SJCRH30 (cell line): ENCODE measurements around the gene BACH2. TPM values are rescaled to one million over a fixed set of nuclear protein-coding genes. Genes with fewer than 3 reads are reported as not detected.
A peak's percentile ranks its signal among the peaks of the same experiment; 100 is the strongest.

Experiments
- DNase-seq, 2 experiments: peaks; one replicate each; pipeline ENCODE4 v3.0.0-alpha.2; 2015 to 2020
- H3K27ac ChIP-seq: fragments of 250-450 bp; sonication (Bioruptor Pico); 2 replicates; pipeline ENCODE4 v1.5.1; 2020; ENCODE audit warnings: mild to moderate bottlenecking, moderate library complexity
- H3K27me3 ChIP-seq: fragments of 250-450 bp; sonication (Bioruptor Pico); 2 replicates; pipeline ENCODE4 v1.5.1; 2020; ENCODE audit warnings: mild to moderate bottlenecking, moderate library complexity
- H3K36me3 ChIP-seq: fragments of 250-450 bp; sonication (Bioruptor Pico); 2 replicates; pipeline ENCODE4 v1.5.1; 2020; ENCODE audit warnings: mild to moderate bottlenecking, moderate library complexity
- H3K4me1 ChIP-seq: fragments of 250-450 bp; sonication (Bioruptor Pico); 2 replicates; pipeline ENCODE4 v1.5.1; 2020; ENCODE audit warnings: mild to moderate bottlenecking, moderate library complexity
- H3K4me3 ChIP-seq: fragments of 250-450 bp; sonication (Bioruptor Pico); 2 replicates; pipeline ENCODE4 v1.5.1; 2020; ENCODE audit warnings: mild to moderate bottlenecking, moderate library complexity
- H3K9me3 ChIP-seq: fragments of 250-450 bp; sonication (Bioruptor Pico); replicated peaks from 2 replicates; pipeline ENCODE4 v1.5.1; 2020; ENCODE audit warnings: mild to moderate bottlenecking, moderate library complexity
- total RNA-seq: library from RNA; depleted of rRNA; stranded (reverse); fragments of >200 nt; shearing (Covaris generic); gene quantifications from 2 replicates; pipeline ENCODE4 v1.2.3, GENCODE V29; 2014

Gene BACH2
- total RNA-seq, 1 experiment from 2014 or later = 4.1 TPM

- DNase-seq = no peak
- Histone ChIP-seq H3K27ac (no peak overlapping the region), H3K36me3 (no peaks in the 10 kb centered on the region), H3K9me3 (no peaks in the 10 kb centered on the region), H3K4me3 (no peak overlapping the region), H3K27me3 (no peaks in the 10 kb centered on the region), H3K4me1 (peaks cover 4% of the 10 kb centered on the region)
Measured at GRCh38 chr6:90087106-90087833, 209.4 kb downstream of the BACH2 start.

- no peaks in the 10 kb centered on the region for H3K27me3 ChIP-seq
- peaks cover 4% of the 10 kb centered on the region for H3K4me1 ChIP-seq
- no peak overlapping the region for H3K27ac ChIP-seq
- DNase-seq = no peak
- H3K36me3 ChIP-seq = no peaks in the 10 kb centered on the region
- H3K9me3 ChIP-seq = no peaks in the 10 kb centered on the region
- H3K4me3 ChIP-seq = no peak overlapping the region
Measured at GRCh38 chr6:90086517-90086916, 210.1 kb downstream of the BACH2 start.

- no peak overlapping the region for H3K27ac ChIP-seq
- no peak overlapping the region for H3K4me3 ChIP-seq
- no peaks in the 10 kb centered on the region for H3K27me3 ChIP-seq
- DNase-seq = no peak
- H3K4me1 ChIP-seq = peaks cover 4% of the 10 kb centered on the region
- no peaks in the 10 kb centered on the region for H3K36me3 ChIP-seq
- H3K9me3 ChIP-seq = no peaks in the 10 kb centered on the region
Measured at GRCh38 chr6:90083891-90084290, 212.8 kb downstream of the BACH2 start.

- Histone ChIP-seq H3K4me1 (no peaks in the 10 kb centered on the region), H3K36me3 (no peaks in the 10 kb centered on the region), H3K9me3 (no peaks in the 10 kb centered on the region), H3K27me3 (no peaks in the 10 kb centered on the region), H3K27ac (no peak overlapping the region), H3K4me3 (no peak overlapping the region)
- no peak for DNase-seq
Measured at GRCh38 chr6:90082847-90083246, 213.8 kb downstream of the BACH2 start.

GRCh38 chr6:90080876-90081481 lies 215.7 kb downstream of the BACH2 start:
- no peaks in the 10 kb centered on the region for H3K36me3 ChIP-seq
- H3K4me3 ChIP-seq = no peak overlapping the region
- H3K27me3 ChIP-seq = no peaks in the 10 kb centered on the region
- no peak for DNase-seq
- H3K9me3 ChIP-seq = no peaks in the 10 kb centered on the region
- H3K4me1 ChIP-seq = 0 out of 2 replicates have a peak, but pooled peaks cover 3% of the 10 kb centered on the region
- no peak overlapping the region for H3K27ac ChIP-seq

- no peak overlapping the region for H3K4me3 ChIP-seq
- H3K36me3 ChIP-seq = no peaks in the 10 kb centered on the region
- no peak for DNase-seq
- no peaks in the 10 kb centered on the region for H3K9me3 ChIP-seq
- H3K27me3 ChIP-seq = no peaks in the 10 kb centered on the region
- H3K4me1 ChIP-seq = peaks cover 8% of the 10 kb centered on the region; the same call in 1 of the 2 replicates
- no peak overlapping the region for H3K27ac ChIP-seq
Measured at GRCh38 chr6:90079560-90080490, 216.8 kb downstream of the BACH2 start.

GRCh38 chr6:90078513-90079289 lies 217.9 kb downstream of the BACH2 start:
- Histone ChIP-seq H3K9me3 (no peaks in the 10 kb centered on the region), H3K4me1 (peaks cover 19% of the 10 kb centered on the region), H3K4me3 (no peak overlapping the region), H3K36me3 (no peaks in the 10 kb centered on the region), H3K27me3 (no peaks in the 10 kb centered on the region), H3K27ac (no peak overlapping the region)
- no peak for DNase-seq

GRCh38 chr6:90076511-90077415 lies 219.9 kb downstream of the BACH2 start:
- Histone ChIP-seq H3K27ac (no peak overlapping the region), H3K4me3 (no peak overlapping the region), H3K9me3 (no peaks in the 10 kb centered on the region), H3K36me3 (no peaks in the 10 kb centered on the region), H3K4me1 (peaks cover 34% of the 10 kb centered on the region), H3K27me3 (no peaks in the 10 kb centered on the region)
- DNase-seq = no peak

- no peak overlapping the region for H3K4me3 ChIP-seq
- H3K27ac ChIP-seq = peak overlapping the region; percentile 60
- DNase-seq = peak; percentile 41 to 76
- H3K27me3 ChIP-seq = no peaks in the 10 kb centered on the region
- peaks cover 34% of the 10 kb centered on the region for H3K4me1 ChIP-seq
- H3K36me3 ChIP-seq = no peaks in the 10 kb centered on the region
- H3K9me3 ChIP-seq = no peaks in the 10 kb centered on the region
Measured at GRCh38 chr6:90074161-90074850, 222.3 kb downstream of the BACH2 start.

GRCh38 chr6:90072935-90073464 lies 223.6 kb downstream of the BACH2 start:
- H3K27me3 ChIP-seq = no peaks in the 10 kb centered on the region
- DNase-seq = peak; percentile 18 to 54
- H3K27ac ChIP-seq = peak overlapping the region; percentile 60

GRCh38 chr6:90072501-90072900 lies 224.1 kb downstream of the BACH2 start:
- peak overlapping the region; percentile 27 for H3K4me3 ChIP-seq
- H3K27me3 ChIP-seq = no peaks in the 10 kb centered on the region
- H3K27ac ChIP-seq = peak overlapping the region; percentile 60
- H3K36me3 ChIP-seq = no peaks in the 10 kb centered on the region
- no peaks in the 10 kb centered on the region for H3K9me3 ChIP-seq
- peaks cover 41% of the 10 kb centered on the region for H3K4me1 ChIP-seq
- no peak for DNase-seq

More at GRCh38 chr6:90072935-90073464, 223.6 kb downstream of the BACH2 start:
- Histone ChIP-seq H3K4me1 (peaks cover 41% of the 10 kb centered on the region), H3K9me3 (no peaks in the 10 kb centered on the region), H3K4me3 (peak overlapping the region; percentile 27), H3K36me3 (no peaks in the 10 kb centered on the region)

GRCh38 chr6:90068703-90069523 lies 227.7 kb downstream of the BACH2 start:
- peaks cover 24% of the 10 kb centered on the region for H3K4me1 ChIP-seq
- no peaks in the 10 kb centered on the region for H3K9me3 ChIP-seq
- no peaks in the 10 kb centered on the region for H3K36me3 ChIP-seq
- no peak for DNase-seq
- H3K4me3 ChIP-seq = no peak overlapping the region
- no peak overlapping the region for H3K27ac ChIP-seq
- no peaks in the 10 kb centered on the region for H3K27me3 ChIP-seq
